Colonic mucosa (tissue), 4 donors: ENCODE data around the gene GPHN. TPM values are rescaled to one million over a fixed set of nuclear protein-coding genes. Genes with fewer than 3 reads are reported as not detected.
"Not testable (repeated sequence)": the region's sequence is repeated elsewhere in the genome, so short reads cannot be mapped to it uniquely, and the experiment has no call there.

Experiments used
- DNase-seq: peaks from one replicate; pipeline ENCODE4 v3.0.0-alpha.2; 2020
- H3K27ac ChIP-seq: fragments of 200-600 bp; one replicate; pipeline ENCODE4 v1.8.0; 2021
- H3K27me3 ChIP-seq: fragments of 200-600 bp; one replicate; pipeline ENCODE4 v1.8.0; 2021
- H3K36me3 ChIP-seq: fragments of 200-600 bp; one replicate; pipeline ENCODE4 v1.8.0; 2021
- H3K4me1 ChIP-seq: fragments of 200-600 bp; one replicate; pipeline ENCODE4 v1.8.0; 2021; ENCODE audit warnings: mild to moderate bottlenecking
- H3K4me3 ChIP-seq: fragments of 200-600 bp; one replicate; pipeline ENCODE4 v1.8.0; 2021
- H3K9ac ChIP-seq, 2 donors: one replicate each; pipeline ENCODE4 v1.7.0; 2013; ENCODE audit warnings: control low read depth in 2 of 2, low read depth in 2 of 2, low read length in 2 of 2
- H3K9me3 ChIP-seq: fragments of 200-600 bp; one replicate; pipeline ENCODE4 v1.8.0; 2021
- intact Hi-C: fragments of 100-400 bp; cut with DNase I; formaldehyde crosslinking; loops from one replicate; pipeline ENCODE4 v1.14.1; 2022
- total RNA-seq, 2 donors: library from RNA; stranded (reverse); fragmentation: NEBNext Ultra II Directional in 1 of 2; extraction: Animal tissue kit (Norgen Biotek cat#: 25700) in 1 of 2; gene quantifications; one replicate each; pipeline ENCODE4 v1.2.1, GENCODE V29; 2021
- TF ChIP-seq, protein P1 (sequence below): fragments of 200-600 bp; IDR thresholded peaks from one replicate; pipeline ENCODE4 v1.8.0; 2022; ENCODE audit warnings: antibody characterized with exemption, mild to moderate bottlenecking
- donor health status: healthy.
- donor health status: DM: no; HTN: no; CAD: no.
- donor health status: DM: no; HTN: no; CAD: no.

GPHN gene
- total RNA-seq, 2 donors from 2014 or later: 32.0 to 45.2 TPM

DNA sequence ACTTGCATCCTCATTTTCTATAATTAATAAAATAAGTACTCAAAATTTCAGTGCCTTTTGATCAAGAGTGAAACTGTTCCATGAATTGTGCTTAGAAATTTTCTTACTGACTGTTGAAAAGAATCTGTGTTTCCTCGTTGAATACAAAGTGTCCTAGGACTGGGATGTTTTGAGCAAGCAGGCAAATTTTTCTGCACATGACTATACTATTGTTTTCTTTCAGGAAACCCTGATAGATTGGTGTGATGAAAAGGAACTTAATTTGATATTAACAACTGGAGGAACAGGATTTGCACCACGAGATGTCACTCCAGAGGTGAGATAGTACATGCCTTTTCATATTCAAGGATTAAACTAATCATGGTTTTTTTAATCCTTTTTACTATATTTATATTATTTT is 316.3 kb downstream of the GPHN start:
- H3K4me3 ChIP-seq: no peak overlapping the region
- no peaks in the 10 kb centered on the region for H3K9me3 ChIP-seq
- no peaks in the 10 kb centered on the region for H3K4me1 ChIP-seq
- DNase-seq: no peak
- no peaks in the 10 kb centered on the region for H3K27me3 ChIP-seq
- H3K36me3 ChIP-seq: no peaks in the 10 kb centered on the region
- TF ChIP-seq, protein P1, sequence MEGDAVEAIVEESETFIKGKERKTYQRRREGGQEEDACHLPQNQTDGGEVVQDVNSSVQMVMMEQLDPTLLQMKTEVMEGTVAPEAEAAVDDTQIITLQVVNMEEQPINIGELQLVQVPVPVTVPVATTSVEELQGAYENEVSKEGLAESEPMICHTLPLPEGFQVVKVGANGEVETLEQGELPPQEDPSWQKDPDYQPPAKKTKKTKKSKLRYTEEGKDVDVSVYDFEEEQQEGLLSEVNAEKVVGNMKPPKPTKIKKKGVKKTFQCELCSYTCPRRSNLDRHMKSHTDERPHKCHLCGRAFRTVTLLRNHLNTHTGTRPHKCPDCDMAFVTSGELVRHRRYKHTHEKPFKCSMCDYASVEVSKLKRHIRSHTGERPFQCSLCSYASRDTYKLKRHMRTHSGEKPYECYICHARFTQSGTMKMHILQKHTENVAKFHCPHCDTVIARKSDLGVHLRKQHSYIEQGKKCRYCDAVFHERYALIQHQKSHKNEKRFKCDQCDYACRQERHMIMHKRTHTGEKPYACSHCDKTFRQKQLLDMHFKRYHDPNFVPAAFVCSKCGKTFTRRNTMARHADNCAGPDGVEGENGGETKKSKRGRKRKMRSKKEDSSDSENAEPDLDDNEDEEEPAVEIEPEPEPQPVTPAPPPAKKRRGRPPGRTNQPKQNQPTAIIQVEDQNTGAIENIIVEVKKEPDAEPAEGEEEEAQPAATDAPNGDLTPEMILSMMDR: no peak
- no peak overlapping the region for H3K9ac ChIP-seq
- intact Hi-C loops: no loop called here
- no peak overlapping the region for H3K27ac ChIP-seq

GRCh38 chr14:66827182-66827581 is 319.2 kb downstream of the GPHN start:
- Histone ChIP-seq H3K27ac (no peak overlapping the region), H3K36me3 (no peaks in the 10 kb centered on the region), H3K9me3 (no peaks in the 10 kb centered on the region), H3K4me1 (no peaks in the 10 kb centered on the region), H3K27me3 (no peaks in the 10 kb centered on the region), H3K9ac (no peak overlapping the region), H3K4me3 (no peak overlapping the region)
- intact Hi-C loops: no loop called here
- TF ChIP-seq, protein P1: no peak
- DNase-seq: no peak

DNA sequence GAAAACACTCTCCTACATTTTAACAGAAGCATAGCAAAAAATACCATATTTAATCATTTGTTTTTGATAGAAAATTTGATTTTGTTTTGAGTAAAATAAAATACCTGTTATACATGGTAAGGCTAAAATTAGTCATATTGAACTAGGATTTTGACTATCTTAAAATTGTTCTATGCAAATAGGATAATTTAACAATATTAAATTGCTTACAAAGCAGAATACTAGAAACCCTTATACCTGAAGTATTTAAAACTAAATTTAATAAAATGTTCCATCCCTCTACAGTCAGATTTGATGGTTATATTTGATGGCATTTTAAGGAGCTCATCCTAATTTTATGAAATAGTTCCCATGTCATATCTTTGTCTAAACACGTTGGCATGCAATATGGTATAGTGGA is 323.2 kb downstream of the GPHN start:
- Histone ChIP-seq H3K9ac (no peak overlapping the region), H3K9me3 (no peaks in the 10 kb centered on the region), H3K27me3 (no peaks in the 10 kb centered on the region), H3K4me3 (no peak overlapping the region), H3K27ac (no peak overlapping the region), H3K4me1 (no peaks in the 10 kb centered on the region), H3K36me3 (no peaks in the 10 kb centered on the region)
- TF ChIP-seq, protein P1: no peak
- DNase-seq: no peak
- intact Hi-C loops: no loop called here

DNA sequence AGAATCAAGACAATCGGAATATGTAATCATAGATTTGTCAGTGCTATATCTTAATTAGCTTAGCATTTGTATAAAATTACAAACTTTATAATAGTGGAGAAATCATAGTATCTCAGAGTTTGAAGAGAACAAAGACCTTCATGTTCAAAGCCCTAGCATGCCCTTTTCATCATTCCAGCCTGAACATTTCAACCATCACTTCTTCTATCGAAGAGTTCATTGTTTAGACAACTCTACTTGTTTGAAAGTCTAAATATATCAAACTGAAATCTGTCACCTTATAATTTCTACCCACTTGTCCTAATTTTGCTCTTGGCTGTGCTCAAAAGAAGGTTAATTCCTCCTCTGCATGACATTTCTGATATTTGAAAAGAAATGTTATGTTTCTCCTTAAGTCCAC is 325.9 kb downstream of the GPHN start:
- no peak for DNase-seq
- H3K36me3 ChIP-seq: no peaks in the 10 kb centered on the region
- no peak overlapping the region for H3K9ac ChIP-seq
- H3K27ac ChIP-seq: no peak overlapping the region
- no peaks in the 10 kb centered on the region for H3K4me1 ChIP-seq
- intact Hi-C loops: no loop called here
- no peaks in the 10 kb centered on the region for H3K27me3 ChIP-seq
- TF ChIP-seq, protein P1: no peak
- no peaks in the 10 kb centered on the region for H3K9me3 ChIP-seq
- no peak overlapping the region for H3K4me3 ChIP-seq

DNA sequence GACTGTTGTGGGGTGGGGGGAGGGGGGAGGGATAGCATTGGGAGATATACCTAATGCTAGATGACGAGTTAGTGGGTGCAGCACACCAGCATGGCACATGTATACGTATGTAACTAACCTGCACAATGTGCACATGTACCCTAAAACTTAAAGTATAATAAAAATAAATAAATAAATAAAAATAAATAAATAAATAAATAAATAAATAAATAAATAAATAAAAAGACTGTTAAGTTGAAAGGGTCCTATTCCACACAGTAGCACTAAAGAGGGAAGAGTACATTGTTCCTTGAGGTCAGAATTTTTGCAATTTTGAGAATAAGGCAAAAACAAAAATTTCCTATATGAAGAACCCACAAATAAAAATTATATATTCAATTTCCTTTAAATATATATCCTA is 329.5 kb downstream of the GPHN start:
- DNase-seq, H3K27me3 ChIP-seq, H3K9me3 ChIP-seq, H3K27ac ChIP-seq, H3K4me3 ChIP-seq, H3K4me1 ChIP-seq, H3K9ac ChIP-seq, H3K36me3 ChIP-seq, intact Hi-C loops: not testable (repeated sequence)

DNA sequence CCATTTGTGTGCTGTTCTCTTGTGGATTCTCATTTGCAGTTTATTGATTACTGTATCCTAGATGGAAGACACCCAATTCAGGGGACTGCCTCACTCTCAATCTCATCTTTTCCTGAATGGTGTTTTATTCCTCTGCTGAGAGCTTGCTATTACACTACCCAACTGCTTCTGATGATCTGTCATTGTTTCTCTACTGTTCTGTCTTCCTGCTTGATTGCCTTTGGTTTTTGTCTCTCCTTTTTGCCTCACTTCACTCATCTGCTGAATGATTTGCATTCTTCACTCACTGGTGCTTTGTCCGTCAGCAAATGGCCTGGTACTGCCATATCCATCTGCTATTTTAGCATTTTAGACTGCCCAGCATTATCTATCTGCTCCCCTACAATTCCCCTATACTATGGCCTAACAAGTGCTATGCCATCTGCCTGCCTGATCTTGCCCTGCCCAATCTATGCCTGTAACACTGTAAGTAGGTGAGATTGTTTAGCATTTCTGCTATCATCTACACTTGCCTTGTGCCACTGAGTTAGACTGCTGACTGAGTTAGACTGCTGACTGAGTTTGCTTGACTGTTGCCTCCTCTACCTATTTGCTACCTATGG is 335.1 kb downstream of the GPHN start:
- TF ChIP-seq, protein P1: no peak
- no peak overlapping the region for H3K9ac ChIP-seq
- DNase-seq: no peak
- no peak overlapping the region for H3K4me3 ChIP-seq
- intact Hi-C loops: no loop called here
- no peaks in the 10 kb centered on the region for H3K9me3 ChIP-seq
- H3K36me3 ChIP-seq: no peaks in the 10 kb centered on the region
- H3K4me1 ChIP-seq: no peaks in the 10 kb centered on the region
- H3K27ac ChIP-seq: no peak overlapping the region
- H3K27me3 ChIP-seq: no peaks in the 10 kb centered on the region
